IPS DF 19.7 (cell line): Measurements from ENCODE around the gene ICAM5.
"Not testable (repeated sequence)": the region's sequence is repeated elsewhere in the genome, so short reads cannot be mapped to it uniquely, and the experiment has no call there.

Experiments used
- DNase-seq: peaks from one replicate; pipeline ENCODE4 v3.0.0-alpha.2; 2013; ENCODE audit warnings: low read depth, low spot score

The ICAM5 gene, protein sequence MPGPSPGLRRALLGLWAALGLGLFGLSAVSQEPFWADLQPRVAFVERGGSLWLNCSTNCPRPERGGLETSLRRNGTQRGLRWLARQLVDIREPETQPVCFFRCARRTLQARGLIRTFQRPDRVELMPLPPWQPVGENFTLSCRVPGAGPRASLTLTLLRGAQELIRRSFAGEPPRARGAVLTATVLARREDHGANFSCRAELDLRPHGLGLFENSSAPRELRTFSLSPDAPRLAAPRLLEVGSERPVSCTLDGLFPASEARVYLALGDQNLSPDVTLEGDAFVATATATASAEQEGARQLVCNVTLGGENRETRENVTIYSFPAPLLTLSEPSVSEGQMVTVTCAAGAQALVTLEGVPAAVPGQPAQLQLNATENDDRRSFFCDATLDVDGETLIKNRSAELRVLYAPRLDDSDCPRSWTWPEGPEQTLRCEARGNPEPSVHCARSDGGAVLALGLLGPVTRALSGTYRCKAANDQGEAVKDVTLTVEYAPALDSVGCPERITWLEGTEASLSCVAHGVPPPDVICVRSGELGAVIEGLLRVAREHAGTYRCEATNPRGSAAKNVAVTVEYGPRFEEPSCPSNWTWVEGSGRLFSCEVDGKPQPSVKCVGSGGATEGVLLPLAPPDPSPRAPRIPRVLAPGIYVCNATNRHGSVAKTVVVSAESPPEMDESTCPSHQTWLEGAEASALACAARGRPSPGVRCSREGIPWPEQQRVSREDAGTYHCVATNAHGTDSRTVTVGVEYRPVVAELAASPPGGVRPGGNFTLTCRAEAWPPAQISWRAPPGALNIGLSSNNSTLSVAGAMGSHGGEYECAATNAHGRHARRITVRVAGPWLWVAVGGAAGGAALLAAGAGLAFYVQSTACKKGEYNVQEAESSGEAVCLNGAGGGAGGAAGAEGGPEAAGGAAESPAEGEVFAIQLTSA

DNA sequence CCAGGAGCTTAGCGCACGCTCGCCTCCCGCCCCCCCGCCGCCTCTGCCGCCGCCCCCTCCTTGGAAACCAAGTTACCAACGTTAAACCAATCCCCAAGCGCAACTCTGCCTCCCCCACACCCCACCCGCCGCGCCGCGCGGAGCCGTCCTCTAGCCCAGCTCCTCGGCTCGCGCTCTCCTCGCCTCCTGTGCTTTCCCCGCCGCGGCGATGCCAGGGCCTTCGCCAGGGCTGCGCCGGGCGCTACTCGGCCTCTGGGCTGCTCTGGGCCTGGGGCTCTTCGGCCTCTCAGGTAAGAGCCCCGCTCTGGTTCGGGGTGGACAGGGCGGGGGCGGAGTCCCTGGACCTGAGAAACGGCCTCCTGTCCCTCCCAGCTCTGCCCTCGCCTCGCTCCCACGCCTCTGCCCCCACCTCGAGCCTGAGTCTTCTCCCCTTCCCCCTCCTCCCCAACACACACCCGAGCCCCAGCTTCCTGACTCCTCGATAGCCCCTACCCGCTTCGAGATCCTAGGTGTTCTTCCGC, at the start of gene ICAM5:
TSS of gene ICAM5 (plus strand) at position 117 of the 521 bp plus-strand sequence. CDS start at position 209, 92 bp downstream.
- DNase-seq: no peak

DNA sequence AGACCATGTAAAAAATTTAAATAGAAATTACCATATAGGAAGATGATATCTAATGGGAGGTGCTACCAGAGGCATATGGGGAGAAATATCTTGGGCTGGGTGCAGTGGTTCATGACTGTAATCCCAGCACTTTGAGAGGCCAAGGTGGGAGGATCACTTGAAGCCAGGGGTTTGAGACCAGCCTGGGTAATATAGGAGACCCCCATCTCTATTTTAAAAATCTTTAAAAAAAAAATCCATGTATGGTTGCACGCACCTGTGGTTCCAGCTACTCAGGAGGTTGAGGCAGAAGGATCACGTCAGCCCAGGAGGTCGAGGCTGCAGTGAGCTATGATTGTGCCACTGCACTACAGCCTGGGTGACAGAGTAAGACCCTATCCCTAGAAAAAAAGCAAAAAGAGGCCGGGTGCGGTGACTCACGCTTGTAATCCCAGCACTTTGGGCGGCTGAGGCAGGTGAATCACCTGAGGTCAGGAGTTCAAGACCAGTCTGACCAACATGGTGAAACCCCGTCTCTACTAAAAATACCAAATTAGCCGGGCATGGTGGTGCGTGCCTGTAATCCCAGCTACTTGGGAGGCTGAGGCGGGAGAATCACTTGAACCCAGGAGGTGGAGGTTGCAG, 47.8 kb upstream of the ICAM5 start:
- DNase-seq: not testable (repeated sequence)

DNA sequence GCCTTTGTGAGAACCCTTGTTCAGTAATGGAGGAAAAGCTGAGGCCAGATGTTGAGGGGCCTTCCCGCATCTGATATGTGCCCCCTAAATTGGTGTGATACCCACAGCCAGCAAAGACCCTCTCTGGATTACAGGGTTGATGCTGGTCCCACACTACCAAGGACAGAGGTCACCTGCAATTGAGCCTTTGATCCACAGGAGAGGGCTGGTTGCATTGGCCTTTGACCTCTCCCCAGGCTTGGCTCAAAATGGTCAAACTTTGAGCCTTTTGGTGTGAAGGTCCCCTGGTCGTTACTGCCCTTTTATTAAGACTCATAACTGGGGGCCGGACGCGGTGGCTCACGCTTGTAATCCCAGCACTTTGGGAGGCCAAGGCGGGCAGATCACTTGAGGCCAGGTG, 46.1 kb upstream of the ICAM5 start:
- DNase-seq: no peak

DNA sequence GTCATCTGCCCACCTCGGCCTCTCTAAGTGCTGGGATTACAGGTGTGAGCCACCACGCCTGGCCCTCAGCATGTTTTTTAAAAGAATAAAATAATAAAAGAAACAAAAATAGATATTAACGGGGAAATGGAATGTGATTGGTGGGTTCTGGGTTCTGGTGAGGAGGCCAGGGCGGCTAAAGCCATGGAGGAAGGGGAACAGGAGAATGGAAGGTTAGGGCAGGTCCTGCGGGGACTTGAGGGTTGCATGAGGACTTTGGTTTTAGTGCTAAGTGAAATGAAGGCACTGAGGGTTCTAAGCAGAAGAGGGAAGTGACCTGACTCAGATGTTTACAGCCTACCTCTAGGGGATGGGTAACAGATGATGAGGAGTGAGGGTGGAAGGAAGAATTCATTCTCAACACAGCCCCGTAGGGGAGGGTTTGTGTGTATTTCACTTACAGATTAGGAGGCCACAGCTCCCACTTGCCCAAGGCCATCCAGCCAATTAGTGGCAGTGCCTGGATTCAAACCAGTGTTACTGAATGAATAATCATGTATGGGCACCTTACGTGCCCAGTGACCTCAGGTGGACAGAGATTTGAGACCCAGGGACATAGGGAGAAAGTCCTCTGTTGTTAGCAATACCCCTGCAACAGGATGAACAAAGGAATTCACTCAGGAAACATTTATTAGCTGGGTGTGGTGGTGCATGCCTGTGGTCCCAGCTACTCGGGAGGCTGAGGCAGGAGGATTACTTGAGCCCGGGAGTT, 44.4 kb upstream of the ICAM5 start:
- no peak for DNase-seq

DNA sequence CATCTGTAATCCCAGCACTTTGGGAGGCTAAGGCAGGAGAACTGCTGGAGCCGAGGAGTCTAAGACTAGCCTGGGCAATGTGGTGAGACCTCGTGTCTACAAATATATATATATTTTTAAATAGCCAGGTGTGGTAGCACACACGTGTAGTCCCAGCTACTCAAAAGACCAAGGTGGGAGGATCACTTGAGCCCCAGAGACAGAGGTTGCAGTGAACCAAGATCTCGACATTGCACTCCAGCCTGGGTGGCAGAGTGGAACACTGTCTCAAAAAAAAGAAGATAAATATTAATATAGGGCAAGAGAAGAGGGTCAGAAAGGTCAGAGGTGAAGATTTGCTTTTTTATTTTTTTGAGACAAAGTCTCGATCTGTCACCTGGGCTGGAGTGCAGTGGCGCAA, 43.2 kb upstream of the ICAM5 start:
- no peak for DNase-seq

DNA sequence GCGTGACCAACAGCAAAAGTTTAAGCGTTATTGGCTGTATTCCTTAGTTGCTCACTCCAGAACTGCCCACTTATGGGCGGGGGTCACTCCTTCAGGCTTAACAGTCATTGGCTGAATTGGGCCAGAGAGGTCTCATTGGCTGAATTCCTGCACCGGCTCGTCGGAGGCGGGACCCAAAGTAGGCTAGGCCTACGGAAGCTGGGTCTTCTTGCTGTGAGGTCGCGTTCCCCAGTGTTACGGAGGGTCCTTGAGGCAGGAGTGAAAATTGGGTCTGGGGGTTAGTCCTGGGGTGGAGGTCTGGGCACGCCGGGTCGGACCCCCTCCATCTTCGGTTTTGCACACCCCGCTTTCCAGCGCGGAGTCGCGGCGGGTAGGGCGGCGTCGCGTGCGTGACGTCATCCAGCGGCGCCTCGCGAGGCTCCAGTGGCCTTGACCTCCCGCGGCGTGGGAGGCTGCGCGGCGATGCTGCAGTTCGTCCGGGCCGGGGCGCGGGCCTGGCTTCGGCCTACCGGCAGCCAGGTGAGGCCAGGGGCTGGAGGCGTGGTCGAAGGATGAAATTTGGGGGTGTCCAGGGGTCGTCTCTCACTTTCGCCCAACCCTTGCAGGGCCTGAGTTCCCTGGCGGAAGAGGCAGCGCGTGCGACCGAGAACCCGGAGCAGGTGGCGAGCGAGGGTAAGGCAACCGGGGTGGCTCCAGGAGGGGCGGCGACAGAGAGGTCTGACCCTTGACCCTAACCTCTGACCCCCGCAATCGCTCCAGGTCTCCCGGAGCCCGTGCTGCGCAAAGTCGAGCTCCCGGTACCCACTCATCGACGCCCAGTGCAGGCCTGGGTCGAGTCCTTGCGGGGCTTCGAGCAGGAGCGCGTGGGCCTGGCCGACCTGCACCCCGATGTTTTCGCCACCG, 37.7 kb upstream of the ICAM5 start, which contains the start of gene MRPL4:
TSS of gene MRPL4 (plus strand) at position 423 of the 903 bp plus-strand sequence. CDS start at position 463, 40 bp downstream.
- peak; percentile 95 for DNase-seq

DNA sequence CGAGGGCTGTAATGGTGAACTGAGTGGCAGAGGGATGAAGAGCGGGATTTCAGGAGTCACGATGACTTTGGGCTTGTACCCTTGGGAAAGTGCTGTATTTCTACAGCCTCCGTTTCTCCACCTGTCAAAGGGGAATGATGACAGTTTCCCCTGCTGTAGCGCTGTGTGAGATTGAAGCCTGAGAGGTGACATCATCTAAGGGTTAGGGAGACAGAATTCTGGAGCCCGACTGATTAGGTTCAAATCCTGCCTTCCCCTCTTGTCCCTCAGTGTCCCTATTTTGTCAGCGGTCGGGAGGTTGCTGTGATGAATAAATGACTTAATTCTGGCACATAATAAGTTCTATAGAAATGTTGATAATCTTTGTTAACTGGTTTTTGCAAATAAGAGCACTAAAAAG, 37.0 kb upstream of the ICAM5 start:
- DNase-seq: no peak

DNA sequence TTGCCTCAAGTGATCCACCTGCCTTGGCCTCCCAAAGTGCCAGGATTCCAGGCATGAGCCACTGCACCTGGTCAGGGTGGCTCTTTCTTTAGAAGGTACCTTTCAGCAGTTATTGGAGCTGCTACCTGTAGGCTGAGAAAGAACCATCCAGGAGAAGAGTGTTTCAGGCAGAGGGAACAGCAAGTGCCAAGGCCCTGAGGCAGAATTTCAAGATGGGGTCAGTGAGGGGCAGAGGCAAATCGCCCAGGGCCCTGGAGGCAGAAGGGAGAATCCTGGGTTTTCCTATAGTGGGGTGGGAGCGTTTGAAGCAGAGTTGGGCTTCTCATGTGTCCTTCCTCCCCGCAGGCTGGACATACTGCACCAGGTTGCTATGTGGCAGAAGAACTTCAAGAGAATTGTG, 35.5 kb upstream of the ICAM5 start:
- no peak for DNase-seq

DNA sequence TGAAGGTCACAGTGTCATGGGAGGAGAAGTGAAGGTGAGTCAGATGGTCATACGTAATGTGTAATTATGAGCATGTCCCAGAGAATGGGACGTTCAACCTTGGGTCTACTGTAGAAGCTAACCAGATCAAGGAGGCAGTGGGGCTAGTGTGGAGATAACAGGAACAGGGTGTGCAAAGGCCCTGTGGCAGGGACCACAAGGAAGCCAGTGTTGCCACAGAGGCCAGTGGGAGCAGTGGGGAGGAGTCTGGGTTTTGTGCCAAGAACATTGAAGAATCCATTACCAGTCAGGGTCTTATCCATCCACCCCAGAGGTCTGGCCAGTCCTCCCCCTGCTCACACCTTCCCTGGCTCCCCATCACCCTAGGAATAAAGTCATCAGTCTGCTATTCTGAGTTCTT, 34.4 kb upstream of the ICAM5 start:
- no peak for DNase-seq

DNA sequence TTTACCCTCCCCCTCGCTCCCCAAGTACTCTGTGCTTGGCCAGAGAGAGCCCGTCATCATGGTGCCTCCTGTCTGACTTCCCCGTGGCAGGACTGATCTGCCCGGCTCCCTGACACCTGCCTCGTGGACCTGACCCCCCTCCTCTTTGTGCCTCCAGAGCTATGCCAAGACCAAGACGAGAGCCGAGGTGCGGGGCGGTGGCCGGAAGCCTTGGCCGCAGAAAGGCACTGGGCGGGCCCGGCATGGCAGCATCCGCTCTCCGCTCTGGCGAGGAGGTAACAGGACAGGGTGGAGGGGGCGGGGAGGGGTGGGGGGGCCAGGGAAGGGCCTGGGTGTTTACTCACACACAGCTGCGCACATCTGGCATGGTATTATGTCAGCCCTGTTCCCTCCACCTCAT, 33.2 kb upstream of the ICAM5 start:
- DNase-seq: no peak

DNA sequence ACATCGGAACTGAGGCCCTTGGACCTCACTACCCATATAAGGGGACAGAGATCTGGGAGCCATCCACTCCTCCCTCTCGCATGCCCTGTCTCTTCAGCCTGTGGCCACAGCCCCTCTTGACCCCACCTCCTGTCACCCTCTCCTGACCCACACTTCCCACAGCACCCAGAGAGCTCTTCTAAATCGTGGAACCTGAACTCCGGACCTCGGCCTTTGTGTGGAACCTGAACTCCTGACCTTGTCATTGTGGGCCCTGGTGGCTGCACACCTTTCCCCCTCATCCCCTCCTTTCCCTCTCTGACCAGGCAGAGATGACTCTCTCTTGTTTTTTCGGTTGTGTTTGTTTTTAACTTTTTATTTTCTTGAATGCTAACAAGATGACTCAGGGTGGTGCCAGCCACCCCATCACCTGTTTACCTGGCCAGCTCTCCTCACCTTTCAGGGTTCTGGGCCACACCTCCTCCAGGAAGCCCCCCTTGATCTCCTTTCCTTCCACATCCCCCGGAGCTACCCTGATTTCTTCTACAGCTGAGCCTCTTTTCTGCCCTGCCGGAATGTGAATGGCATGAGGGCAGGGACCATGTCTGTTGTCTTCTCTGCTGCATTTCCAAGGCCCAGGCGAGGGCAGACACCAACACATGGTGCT, 32.7 kb upstream of the ICAM5 start:
- DNase-seq: no peak

DNA sequence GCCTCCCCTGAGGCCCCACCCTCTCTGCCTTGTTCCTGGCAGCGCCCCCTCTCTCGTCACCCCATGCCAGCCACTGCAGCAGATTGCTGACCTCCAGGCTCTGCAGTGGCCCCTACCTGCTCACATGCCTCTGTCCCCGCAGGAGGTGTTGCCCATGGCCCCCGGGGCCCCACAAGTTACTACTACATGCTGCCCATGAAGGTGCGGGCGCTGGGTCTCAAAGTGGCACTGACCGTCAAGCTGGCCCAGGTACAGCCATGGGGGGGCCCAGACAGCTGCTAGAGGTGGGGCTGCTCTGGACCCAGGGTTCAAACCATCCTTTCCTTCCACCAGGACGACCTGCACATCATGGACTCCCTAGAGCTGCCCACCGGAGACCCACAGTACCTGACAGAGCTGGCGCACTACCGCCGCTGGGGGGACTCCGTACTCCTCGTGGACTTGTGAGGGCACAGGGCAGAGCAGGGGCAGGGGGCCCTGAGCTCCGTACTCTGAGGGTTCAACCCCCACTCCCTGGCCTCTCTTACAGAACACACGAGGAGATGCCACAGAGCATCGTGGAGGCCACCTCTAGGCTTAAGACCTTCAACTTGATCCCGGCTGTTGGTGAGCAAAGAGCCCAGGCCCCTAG, 31.6 kb upstream of the ICAM5 start:
- DNase-seq: no peak

DNA sequence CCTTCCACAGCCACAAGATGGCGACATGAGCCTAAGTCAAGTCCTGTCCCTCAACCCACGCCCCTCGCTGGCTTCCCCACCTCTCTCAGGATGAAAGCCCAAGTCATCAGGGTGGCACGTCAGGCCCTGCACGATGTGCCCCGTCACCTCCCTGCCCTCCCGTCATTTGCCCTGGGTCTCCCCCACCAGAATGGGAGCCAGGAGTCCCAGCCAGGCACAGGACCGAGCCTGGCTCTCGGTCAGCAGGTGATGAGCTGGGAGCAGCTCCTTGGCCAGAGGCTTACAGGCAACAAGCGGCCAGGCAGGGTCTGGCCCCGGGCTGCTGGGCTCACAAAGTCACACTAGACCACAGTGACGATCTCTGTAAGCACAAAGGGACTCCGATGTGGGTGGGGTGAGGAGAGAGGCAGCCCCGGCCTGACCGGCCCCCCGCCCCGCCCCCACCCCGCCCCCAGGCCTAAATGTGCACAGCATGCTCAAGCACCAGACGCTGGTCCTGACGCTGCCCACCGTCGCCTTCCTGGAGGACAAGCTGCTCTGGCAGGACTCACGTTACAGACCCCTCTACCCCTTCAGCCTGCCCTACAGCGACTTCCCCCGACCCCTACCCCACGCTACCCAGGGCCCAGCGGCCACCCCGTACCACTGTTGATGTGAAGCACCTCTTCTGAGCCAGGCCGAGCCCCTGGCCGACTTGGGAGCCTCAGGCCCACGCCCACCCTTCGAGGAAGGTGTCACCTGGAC, 30.4 kb upstream of the ICAM5 start:
- peak; percentile 56 for DNase-seq

DNA sequence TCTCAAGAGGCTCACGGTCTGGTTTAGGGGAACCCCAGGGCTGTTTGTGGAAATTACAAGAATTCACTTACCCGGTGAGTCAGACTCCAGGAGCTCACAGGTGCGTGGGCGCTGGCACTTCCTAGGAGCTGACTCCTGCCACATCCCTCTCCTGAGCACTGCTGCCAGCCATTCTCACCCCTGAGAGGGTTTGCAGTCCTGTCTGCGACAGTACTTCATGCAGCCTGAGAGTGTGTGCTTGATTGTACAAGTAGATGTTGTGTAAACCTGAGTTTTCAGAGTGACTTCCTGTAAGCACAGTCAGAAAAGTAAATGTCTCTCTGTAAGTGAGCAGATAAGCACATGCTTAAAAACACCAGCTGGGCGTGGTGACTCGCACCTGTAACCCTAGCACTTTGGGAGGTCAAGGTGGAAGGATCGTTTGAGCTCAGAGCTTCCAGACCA, 29.6 kb upstream of the ICAM5 start:
- DNase-seq: no peak

DNA sequence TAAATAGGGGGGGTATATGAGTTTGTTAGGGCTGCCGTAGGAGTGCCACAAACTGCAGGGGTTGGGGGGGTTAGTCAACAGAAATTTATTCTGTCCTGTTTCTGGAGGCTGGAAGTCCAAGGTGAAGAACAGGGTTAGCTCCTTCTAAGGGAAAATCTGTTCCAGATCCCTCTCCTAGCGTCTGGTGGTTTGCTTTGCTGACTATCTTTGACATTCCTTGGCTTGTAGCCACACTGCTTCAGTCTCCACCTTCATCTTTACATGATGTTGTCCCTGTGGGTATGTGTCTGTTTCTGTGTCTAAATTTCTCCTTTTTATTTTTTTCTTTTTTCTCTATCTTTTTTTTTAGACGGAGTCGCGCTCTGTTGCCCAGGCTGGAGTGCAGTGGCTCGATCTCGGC, 27.0 kb upstream of the ICAM5 start:
- DNase-seq: no peak

DNA sequence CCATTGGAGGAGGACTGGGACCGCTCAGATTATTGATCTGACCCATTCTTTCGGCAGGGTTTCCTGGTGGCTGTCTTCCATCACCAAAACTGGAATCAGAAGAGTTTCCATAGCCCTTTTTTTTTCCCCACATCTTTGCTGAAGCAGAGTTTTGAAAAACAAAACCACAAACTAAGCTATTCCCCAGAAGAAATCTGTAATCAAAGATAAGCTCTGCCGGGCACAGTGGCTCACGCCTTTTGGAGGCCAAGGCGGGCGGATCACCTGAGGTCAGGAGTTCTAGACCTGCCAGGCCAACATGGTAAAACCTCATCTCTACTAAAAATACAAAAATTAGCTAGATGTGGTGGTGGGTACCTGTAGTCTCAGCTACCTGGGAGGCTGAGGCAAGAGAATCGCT, 23.0 kb upstream of the ICAM5 start:
- no peak for DNase-seq

DNA sequence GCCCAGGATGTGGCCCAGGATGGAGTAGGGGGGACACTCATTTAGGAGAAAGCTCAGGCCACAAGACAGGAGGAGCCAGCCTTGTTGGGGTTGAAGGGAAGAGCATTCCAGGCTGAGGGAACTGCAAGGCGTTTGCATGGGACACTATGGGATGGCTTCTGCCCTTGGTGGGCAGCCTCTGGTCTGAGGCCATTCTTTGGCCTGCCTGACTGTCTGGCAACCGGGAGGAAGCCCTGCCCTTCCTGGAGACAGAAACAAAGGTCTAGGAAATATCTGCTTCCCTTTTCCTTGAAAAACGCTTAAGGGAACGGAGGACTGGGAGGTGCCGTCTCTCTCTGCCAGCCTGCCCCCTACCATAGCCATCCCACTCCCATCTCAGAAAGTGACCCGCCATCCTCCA, 21.7 kb upstream of the ICAM5 start:
- DNase-seq: no peak
